Left forelimb (tissue), 1 donor: Measurements from ENCODE around the gene PAK1.
"Not testable (repeated sequence)": the region's sequence is repeated elsewhere in the genome, so short reads cannot be mapped to it uniquely, and the experiment has no call there.

ENCODE experiments used
- DNase-seq: peaks from one replicate; pipeline ENCODE4 v3.0.0-alpha.2; 2018; ENCODE audit warnings: low spot score

Gene PAK1

GRCh38 chr11:77402218-77402556, 71.7 kb downstream of the PAK1 start:
- no peak for DNase-seq

- DNase-seq: no peak
Measured at GRCh38 chr11:77401486-77402217, 72.2 kb downstream of the PAK1 start.

- DNase-seq: no peak
Measured at GRCh38 chr11:77400775-77401449, 73.0 kb downstream of the PAK1 start.

- no peak for DNase-seq
Measured at GRCh38 chr11:77400271-77400670, 73.6 kb downstream of the PAK1 start.

- no peak for DNase-seq
Measured at GRCh38 chr11:77397631-77398030, 76.3 kb downstream of the PAK1 start.

GRCh38 chr11:77396911-77397310, 77.0 kb downstream of the PAK1 start:
- DNase-seq: no peak

- DNase-seq: no peak
Measured at GRCh38 chr11:77396305-77396704, 77.6 kb downstream of the PAK1 start.

- DNase-seq: no peak
Measured at GRCh38 chr11:77395460-77396173, 78.3 kb downstream of the PAK1 start.

- no peak for DNase-seq
Measured at GRCh38 chr11:77392842-77393241, 81.1 kb downstream of the PAK1 start.

- DNase-seq: no peak
Measured at GRCh38 chr11:77387701-77388100, 86.2 kb downstream of the PAK1 start.

- DNase-seq: no peak
Measured at GRCh38 chr11:77386178-77386577, 87.7 kb downstream of the PAK1 start.

GRCh38 chr11:77385255-77385771, 88.6 kb downstream of the PAK1 start:
- DNase-seq: not testable (repeated sequence)

GRCh38 chr11:77384571-77384970, 89.3 kb downstream of the PAK1 start:
- no peak for DNase-seq

GRCh38 chr11:77383349-77383748, 90.5 kb downstream of the PAK1 start:
- not testable (repeated sequence) for DNase-seq

- no peak for DNase-seq
Measured at GRCh38 chr11:77381729-77382665, 91.9 kb downstream of the PAK1 start.

GRCh38 chr11:77379934-77380333, 94.0 kb downstream of the PAK1 start:
- no peak for DNase-seq

- no peak for DNase-seq
Measured at GRCh38 chr11:77379253-77379652, 94.6 kb downstream of the PAK1 start.

- no peak for DNase-seq
Measured at GRCh38 chr11:77377734-77378133, 96.2 kb downstream of the PAK1 start.

- no peak for DNase-seq
Measured at GRCh38 chr11:77375107-77375506, 98.8 kb downstream of the PAK1 start.

GRCh38 chr11:77374611-77375031, 99.3 kb downstream of the PAK1 start:
- no peak for DNase-seq

- DNase-seq: no peak
Measured at GRCh38 chr11:77374108-77374507, 99.8 kb downstream of the PAK1 start.

GRCh38 chr11:77372726-77373125, 101.2 kb downstream of the PAK1 start:
- DNase-seq: no peak
